ENCODE measurements around the gene AFF3.
A peak's percentile ranks its signal among the peaks of the same experiment; 100 is the strongest.
"Not testable (repeated sequence)": the region's sequence is repeated elsewhere in the genome, so short reads cannot be mapped to it uniquely, and the experiment has no call there.

AFF3 gene

DNA sequence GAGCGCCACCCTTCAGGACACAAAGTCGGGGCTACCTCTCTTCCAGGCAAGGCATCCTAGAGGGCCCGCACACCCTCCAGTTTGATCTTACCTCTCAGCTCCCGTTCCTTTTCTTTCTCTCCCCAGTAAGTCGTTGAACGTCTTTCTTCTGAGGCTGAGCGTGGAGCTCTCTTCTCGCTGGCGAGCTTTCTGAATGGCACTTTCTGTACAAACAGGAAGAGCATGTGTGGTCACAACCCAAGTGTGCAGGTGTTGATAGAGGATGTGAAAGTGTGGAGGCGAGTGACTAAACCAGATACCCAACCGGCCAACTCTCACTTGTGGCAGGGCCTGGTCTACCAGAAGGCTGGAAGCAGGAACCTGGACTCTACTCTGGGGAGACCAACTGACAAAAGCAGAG, at the start of gene AFF3:
TSS of gene AFF3 (minus strand) at position 198 of the 400 bp plus-strand sequence. CDS start 38,136 bp downstream, outside the sequence.
- no peak for DNase-seq

DNA sequence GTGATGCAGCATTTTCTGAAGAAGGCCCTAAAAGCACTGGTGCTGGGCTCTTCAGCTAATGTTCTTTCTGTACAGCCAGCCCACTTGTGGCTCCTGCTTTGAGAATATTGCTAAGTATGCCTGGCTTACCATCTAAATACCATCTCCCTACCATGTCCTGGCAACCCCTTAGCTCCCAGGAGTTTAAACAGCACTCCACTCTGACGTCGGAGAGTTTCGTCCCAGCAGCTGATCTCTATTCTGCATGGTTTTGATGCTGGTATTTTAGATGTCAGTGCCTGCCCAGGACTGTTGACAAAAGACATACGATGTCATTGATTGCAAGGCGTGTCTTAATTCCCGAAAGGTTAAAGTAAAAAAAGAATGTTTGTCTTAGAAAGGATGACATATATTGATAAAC, 47.0 kb upstream of the AFF3 start:
- DNase-seq: no peak

GRCh38 chr2:100188326-100188725, 45.9 kb upstream of the AFF3 start:
- DNase-seq: no peak

DNA sequence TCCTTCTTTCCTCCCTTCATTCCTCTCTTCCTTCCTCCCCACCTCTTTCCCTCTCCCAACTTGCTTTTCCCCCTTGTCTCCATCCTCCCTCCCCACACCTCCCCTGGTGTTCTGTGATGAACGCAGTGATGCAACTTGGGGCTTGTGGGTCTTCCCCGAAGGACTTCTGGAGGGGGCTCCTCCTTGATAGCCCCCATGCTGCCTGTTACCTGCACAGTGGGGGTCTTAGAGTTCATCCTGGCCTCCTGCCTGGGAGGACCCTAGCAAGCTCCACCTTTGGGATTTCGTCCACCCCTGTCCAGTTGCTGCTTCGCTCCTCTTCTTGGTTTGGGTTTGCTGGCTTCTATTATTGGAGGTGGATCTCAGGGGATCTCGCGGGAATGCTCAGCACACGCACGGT, 43.7 kb upstream of the AFF3 start:
- no peak for DNase-seq

DNA sequence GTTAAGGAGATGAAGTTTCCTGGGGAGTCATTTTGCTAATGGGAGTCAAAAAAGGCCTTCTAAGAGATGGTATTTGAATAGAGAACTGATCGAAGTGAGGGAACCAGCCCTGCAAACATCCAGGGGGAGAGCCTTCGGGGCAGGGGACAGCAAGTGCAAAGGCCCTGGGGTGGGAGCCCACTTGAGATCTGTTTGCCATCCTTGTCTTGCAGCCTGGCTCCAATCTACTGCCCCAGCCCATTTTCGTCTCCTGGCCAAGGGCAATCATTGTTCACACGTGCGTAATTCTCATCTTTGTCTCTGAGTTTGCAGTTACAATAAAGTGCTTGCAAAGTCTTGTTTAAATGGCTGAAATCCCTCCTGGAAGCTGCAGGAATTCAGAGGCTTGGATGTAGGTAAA, 43.1 kb upstream of the AFF3 start:
- no peak for DNase-seq

DNA sequence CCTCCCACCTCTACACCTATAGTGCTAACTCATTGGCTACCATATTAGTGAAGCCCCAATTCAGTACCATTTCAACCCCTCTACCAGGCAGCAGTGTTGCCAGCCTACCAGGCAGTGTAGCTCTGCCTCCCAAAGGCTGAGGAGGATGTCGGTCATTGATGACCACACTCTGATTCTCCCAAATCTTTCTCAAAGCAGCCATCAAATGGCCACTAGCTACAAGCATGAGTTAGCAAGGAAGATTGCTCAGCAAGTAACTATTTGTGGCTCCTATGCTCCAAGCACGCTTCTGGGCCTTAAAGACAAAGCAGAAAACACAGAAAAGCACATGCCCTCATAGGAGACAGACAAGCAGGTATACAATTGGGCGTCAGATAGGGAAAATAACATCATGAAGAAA, 42.7 kb upstream of the AFF3 start:
- DNase-seq: no peak

DNA sequence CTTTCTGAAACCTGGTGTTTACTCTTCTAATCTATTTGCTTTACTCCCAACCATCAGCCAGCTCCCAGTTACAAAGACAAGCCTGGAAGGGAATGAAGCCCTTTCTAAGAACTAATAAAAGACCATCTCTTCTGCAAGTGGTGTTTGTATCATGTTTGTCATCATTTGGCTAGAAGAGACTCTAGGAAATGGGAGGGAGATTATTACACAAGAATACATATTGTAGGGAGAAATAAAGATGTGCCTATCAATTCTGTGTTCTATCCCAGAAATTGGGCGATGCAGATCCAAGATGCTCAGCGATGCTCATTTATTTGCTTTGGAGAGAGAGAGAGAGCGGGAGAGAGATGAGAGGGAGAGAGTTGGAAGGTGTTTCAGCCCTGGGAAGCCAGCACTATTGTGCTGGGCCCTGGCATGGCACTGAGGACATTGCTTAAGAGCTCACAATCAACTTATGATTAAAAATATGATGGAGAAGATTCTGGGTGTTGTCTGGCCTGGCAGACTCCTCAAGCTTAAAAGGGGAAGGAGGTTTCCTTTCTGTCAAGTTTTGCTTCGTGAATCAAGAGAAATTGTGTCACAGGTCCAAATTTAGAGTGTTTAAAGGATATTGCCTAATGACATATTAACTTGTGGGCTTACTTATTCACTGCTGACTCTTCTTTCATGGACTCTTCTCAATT, 41.8 kb upstream of the AFF3 start:
- no peak for DNase-seq

DNA sequence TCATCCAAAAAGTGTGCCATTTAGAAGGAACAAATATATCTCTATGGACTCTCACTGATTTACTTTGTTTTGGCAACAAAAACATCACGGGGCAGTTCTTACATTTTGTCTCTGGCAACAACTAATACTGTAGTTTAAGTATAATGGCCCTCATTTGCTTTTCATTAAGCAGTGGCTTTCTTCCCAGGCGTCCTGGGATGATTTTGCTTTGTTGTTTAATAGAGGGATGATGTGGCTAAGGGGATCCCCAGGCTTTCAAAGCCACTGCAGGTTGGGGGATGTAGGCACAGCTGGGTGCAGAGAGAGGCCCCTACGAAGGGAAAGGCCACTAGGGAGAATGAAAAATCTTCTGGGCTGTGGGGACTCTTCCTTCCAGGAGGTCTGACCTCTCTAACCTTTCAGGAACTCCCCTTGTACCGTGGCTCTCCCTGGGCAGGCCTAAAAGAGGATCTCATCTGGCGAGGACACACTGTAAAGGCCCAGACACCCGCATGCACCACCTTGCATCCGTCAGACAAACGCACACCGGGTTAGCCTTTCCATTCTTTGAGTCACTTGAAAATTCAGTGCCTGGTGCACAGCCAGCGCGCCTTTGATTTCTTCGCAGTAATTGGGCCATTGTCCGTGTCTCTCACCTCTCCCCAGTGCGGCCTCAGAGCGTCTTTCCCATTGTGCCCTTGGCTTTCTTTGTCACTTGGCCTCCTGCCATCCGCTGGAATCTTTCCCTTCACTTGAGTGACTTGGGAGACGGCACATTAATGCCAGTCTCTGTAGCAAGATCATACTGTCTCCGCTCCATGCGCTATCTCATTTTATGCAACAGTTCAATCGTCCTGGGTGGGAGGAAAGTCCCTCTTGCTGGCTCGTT, 40.3 kb upstream of the AFF3 start:
- peak; percentile 82 for DNase-seq

DNA sequence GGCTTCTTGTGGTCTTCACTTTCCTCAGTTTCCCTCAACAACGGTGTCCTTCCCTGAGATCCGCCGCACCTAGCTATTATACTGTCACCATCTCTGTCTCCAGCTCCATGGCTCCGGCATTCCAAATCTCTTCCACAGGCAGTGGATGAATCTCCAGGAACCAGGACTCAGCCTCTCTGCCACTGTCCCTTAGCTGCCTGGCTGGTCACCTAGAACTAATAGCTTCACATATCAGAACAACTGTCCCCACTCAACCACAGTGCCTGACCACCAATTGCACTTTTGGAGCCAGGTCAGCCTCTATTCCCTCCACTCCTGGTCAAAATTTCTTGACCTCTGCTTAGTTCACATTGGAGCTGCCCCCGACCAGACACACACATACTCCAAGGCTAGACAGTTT, 38.1 kb upstream of the AFF3 start:
- DNase-seq: no peak

GRCh38 chr2:100179806-100180205, 37.4 kb upstream of the AFF3 start:
- no peak for DNase-seq

GRCh38 chr2:100178864-100179263, 36.5 kb upstream of the AFF3 start:
- no peak for DNase-seq

GRCh38 chr2:100178085-100178788, 35.8 kb upstream of the AFF3 start:
- no peak for DNase-seq

- no peak for DNase-seq
These were observed 34.5 kb upstream of the AFF3 start for GRCh38 chr2:100176925-100177324.

DNA sequence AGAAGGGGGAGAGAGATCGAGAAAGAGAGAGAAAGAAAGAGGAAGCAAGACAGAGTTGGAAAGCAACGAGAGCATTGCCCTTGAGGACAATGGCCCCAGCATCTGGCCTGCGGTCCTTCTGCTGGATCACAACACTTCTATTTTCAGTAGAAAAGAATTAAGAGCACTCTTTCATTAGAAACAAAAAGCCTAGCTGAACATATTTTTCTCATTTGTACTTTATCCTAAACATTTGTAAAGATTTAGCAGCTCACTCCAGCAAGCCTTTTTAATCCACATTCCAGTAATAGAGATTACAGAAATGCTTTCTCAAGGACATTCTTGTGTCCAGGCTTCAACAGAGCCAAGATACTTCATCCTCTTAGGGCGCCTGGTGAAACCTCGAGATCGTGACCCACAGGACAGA, 31.6 kb upstream of the AFF3 start:
- no peak for DNase-seq

DNA sequence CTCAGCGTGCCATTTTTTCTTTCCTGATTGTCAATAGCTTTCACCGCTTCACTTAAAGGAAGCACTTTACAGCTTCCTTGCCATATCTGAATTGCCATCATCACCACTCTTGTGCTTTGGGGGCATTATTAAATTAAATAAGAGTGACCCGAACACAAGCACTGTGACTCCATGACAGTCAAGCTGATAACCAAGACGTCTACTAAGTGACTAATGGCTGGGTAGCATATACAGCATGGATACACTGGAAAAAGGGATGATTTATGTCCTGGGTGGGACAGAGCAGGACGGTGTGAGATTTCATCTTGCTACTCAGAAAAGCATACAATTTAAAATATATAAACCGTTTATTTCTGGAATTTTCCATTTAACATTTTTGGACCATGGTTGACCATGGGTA, 24.3 kb upstream of the AFF3 start:
- DNase-seq: no peak

- no peak for DNase-seq
These were observed 21.2 kb upstream of the AFF3 start for GRCh38 chr2:100163605-100164004.

DNA sequence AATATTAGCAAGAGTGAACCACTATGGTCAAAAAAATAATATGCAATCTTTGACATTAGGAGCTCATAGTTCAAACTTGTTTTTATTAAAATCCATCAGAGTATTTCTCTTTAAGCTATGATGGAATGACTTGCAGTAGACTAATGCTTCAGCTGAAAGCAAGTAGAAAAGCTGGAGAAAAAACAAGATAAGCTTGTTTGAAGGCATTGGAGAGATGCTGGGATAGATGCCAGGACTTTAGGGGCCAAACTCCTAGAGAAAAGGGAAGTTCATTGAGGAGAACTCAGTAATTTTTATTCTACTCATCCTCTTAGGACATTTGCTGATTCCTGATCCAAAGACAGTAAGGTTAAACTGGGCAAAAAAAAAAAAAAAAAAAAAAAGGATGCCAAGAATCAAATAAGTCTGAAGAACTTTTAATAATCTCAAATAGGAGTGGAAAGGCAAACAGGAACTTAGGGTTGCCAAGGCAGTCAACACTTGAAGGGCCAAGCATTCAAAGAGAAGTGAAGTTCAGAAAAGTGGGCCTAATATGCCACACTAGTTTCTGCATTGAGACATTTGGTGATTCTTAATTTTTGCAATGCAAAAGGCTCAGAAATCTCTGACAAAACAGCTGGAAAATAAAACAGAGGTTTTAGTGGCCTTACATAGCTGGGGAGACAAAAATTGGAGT, 19.7 kb upstream of the AFF3 start:
- DNase-seq: no peak

- no peak for DNase-seq
These were observed 18.0 kb upstream of the AFF3 start for GRCh38 chr2:100160396-100160795.

DNA sequence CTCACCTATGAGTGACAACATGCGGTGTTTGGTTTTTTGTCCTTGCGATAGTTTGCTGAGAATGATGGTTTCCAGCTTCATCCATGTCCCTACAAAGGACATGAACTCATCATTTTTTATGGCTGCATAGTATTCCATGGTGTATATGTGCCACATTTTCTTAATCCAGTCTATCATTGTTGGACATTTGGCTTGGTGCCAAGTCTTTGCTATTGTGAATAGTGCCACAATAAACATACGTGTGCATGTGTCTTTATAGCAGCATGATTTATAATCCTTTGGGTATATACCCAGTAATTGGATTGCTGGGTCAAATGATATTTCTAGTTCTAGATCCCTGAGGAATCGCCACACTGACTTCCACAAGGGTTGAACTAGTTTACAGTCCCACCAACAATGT, 9.4 kb upstream of the AFF3 start:
- DNase-seq: not testable (repeated sequence)

DNA sequence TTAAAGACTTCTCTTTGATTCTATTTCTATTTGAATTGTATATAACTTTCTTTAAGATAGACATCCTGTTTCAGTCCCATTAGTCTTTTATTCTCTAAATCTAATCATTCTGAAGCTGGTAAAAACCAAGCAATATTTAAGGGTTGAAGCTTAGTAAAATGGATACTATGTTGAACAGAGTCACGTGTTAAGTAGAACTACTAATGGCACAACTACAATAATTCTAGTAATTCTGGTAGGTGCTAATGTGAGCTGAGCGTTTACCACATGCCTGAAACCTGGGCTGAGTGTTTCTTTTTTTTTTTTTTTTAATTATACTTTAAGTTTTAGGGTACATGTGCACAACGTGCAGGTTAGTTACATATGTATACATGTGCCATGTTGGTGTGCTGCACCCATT, 8.9 kb upstream of the AFF3 start:
- no peak for DNase-seq

GRCh38 chr2:100148883-100149282, 6.5 kb upstream of the AFF3 start:
- DNase-seq: no peak

- DNase-seq: no peak
These were observed 4.2 kb upstream of the AFF3 start for GRCh38 chr2:100146657-100146960.

DNA sequence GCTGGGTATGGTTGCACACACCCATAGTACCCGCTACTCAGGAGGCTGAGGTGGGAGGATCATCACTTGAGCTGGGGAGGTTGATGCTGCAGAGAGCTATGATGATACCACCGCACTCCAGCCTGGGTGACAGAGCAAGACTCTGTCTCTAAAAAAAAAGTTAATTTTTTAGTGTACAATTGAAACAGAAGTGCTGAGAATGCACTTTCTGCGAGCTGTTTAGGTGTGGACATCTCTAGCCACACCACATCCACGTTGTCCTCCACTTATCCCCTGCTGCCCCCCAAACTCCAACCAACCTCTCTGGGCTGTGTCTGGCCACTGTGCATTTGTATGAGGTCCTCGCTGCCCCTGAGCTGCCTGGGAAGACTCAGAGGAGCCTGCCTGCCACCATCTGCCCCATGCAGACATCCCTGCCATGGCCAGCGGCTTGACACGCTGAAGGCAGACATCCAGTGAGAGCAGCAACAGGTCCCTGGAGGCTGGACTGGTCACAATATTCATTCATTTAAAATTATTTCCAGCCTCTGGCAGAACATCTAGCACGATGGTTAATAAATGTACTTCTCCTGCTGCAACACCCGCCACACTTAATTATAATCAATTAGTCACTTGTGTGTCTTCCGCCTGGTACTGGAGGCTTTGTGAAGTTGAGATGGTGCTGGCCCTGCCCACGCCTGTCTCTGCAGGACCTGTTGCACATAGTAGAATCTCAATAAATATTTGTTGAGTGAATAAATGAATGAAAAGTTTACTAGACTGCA, 3.7 kb upstream of the AFF3 start:
- DNase-seq: no peak
